Measurements from ENCODE around the gene SLC39A3.

The SLC39A3 gene

DNA sequence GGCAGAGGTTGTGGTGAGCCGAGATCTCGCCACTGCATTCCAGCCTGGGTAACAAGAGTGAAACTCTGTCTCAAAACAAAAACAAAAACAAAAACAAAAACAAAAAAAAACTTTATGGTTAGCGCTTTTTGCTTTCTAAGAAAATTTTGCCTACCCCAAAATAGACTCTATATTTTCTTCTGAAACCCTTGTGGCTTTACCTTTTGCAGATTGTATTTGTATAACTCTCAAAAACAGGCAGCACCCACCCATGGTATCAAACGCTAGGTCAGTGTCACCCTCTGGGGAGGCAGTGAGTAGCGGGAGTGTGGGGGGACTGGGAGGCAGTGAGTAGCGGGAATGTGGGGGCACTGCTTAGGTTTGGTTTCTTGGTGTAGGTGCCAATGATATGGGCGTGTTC is 7.5 kb upstream of the SLC39A3 start:
- no peak for DNase-seq (ENCODE audit: low read depth)

DNA sequence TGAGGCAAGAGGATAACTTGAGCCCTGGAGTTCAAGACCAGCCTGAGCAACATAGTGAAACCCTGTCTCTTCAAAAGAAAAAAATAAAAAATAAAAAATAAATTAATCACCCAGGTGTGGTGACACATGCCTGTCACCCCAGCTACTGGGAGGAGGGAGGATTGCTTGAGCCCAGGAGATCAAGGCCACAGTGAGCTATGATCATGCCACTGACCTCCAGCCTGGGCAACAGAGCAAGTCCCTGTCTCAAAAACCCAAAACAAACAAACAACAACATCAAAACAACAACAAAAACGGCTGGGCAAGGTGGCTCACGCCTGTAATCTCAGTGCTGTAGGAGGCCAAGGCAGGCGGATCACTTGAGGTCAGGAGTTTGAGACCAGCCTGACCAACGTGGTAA is 4.3 kb upstream of the SLC39A3 start:
- DNase-seq (ENCODE audit: low read depth) = no peak

DNA sequence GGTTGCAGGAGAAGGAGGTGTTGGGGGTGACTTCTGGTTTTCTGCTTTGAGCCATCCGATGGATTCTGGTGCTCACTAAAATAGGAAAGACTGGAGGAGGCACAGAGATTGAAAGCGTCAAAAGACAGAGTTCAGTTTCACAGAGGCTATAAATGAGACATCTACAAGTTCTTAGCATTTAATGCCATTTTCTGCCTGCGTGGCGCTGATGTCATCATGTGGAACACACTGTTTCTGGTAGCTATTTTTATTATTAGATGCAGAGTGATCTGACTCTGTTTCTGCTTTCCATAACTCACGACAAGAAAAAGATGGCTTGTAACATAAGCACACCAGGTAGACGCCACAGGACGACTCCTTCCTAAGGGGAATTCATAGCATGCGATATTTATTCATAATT is 3.3 kb upstream of the SLC39A3 start:
- DNase-seq (ENCODE audit: low read depth) = no peak

DNA sequence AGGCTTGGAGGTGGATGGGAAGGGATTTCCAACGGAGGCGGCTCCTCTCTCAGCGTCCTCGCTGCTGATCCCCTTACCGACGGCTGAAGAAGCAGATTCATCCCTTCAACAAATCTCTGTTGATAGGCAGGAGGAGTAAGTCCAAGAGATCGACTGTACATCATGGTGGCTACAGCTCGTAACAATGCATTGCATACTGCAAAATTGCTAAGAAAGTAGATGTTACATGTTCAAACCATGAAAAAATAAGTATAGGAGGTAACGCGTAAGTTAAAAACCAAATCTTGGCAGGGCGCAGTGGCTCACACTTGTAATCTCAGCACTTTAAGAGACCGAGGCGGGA is 468 bp upstream of the SLC39A3 start:
- no peak for DNase-seq (ENCODE audit: low read depth)

DNA sequence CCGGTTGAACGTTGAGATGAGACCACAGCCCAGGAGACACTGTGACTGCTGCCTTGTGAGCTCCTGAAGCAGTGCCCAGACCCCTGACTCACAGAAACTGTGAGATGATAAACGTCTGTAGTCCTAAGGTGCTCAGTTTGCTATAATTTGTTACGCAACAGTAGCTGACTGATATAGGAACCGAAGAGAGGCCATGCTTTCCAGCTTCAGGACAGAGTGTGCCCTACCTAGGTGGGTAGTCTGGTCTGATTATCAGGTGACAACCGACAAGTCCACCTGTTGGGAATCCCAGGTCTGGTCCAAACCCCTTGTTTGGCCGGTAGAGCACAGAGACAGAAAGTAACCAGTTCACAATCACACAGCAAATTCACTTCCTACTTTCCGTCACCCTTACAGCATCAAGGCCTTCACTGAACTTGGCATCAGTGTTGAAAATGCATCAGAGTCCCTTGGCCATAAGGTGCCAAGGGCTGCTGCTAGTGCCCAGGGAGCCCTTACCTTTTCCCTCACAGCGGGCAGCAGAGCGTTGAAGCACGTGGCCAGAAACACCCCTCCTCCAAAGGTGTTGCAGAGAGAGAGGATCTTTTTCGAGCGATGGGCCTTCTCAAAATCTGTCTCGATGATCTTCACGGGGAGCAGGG is 3.1 kb downstream of the SLC39A3 start:
- DNase-seq (ENCODE audit: low read depth) = no peak

DNA sequence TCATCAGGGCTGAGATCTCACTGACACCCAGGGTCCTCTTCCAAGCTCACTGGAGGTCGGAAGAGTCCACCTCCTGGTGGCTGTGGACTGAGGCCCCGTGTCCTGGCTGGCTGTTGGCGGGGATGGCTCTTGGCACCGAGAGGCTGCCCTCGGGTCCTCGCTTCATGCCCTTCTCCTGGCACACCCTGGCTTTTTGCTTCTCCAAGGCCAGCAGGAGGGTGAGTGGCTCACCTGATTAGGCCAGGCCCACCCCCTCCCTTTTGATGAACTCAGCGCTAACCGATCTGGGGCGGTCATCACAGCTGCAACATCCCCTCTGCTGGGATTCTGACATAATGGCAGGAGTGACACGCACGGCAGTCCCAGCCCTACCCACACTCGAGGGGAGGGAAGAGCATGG is 4.4 kb downstream of the SLC39A3 start:
- DNase-seq (ENCODE audit: low read depth) = no peak

DNA sequence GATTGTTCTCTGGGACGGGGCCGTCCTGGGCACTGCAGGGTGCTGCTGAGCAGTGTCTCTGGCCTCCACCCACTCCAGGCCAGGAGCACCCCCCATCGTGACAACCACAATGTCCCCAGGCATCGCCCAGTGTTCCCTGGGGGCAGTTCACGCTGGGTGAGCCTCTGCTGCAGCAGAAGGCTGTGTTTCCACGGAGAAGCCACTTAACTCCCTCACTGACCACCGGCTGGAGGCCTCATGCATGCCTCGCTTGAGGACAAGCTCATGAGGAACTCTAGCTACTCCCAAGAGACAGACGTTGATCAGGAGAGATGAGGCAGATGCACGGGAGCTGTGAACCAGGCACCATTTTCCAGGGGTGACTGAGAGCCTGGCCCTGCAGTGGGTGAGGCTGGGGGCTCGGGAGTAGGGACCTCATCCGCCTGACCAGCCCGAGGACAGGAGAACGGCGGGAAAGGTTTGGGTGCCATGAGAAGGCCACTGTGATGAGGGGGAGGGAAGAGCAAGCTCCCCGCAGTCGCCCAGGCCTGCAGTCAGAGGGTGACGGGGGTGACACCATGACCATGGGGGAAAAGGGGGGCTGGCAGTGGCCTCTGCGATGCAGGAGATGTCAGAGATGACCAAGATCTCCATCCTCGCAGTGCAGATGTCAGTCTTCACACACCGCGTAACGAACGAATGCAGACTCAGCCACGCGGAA is 5.1 kb downstream of the SLC39A3 start:
- no peak for DNase-seq (ENCODE audit: low read depth)

DNA sequence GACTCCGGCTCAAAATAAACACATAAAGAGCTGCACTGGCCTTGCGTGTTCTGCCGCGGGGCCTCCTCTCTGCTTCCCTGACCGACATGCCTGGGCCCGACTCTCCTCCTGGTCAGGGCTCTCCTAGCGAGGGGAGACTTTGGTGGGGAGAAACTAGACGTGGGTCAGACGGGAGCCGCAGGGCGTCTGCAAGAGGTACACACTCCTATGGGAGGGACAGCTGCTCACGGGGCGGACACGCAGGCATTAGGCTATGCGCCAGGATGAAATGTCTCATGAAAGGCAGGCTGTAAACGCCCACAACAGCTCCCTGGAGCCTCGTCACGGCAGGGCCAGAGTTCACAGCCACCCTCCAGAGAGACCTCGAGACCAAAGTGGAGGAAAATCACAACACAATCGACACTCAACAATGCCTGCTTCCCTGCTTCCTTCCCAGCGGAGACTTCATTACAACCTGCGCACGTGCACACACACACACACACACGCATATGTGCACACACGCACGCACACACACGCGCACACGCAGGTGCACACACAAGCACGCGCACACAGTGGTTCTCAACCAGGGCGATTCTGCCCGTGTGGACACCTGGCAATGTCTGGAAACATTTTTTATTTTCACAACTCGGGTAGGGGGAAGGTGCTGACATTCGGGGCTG is 5.8 kb downstream of the SLC39A3 start:
- no peak for DNase-seq (ENCODE audit: low read depth)

DNA sequence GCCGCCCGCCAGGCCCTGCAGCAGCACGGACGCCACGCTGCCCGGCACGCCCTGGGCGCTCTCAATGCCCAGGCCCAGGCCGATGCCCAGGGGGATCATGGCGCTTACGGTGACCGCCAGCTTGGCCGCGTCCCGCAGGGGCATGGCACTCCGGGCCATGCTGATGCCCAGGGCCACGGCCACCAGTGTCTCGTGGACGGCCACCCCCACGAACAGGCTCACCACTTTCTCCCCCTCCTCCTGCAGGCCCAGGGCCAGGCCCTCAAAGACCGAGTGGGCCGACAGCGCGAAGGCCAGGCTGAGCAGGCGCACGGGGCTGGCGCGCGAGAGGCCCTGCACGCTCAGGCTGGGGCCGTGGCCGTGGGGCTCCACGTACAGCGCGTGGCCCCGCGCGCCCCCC is 6.9 kb downstream of the SLC39A3 start:
- no peak for DNase-seq (ENCODE audit: low read depth)

DNA sequence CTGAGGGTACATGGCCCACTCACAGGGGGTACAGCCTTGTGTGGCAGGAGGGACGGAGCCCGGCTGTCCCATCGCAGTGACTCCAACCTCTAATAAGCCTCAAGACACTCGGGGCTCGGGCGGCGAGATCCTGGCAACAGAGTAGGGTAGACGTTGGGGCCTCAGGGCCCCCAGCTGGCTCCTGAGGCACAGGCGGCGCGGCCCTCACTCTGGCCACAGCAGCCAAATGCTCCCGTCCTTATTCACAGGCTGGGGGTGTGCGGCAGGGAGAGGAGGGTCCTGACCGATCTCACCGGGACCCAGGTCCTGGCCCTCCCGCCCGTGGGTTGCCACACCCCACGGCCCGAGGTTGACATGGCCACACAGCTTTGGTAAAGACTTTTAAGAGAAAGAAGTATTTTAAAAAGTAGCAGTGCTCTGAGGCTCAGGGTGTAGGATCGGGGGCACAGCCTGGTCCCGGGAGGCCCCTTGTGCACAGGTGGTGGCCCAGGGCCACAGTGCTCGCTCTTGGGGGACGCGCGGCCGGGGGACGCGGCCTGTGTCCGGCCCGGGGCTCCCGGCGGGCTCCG is 7.6 kb downstream of the SLC39A3 start:
- no peak for DNase-seq (ENCODE audit: low read depth)

DNA sequence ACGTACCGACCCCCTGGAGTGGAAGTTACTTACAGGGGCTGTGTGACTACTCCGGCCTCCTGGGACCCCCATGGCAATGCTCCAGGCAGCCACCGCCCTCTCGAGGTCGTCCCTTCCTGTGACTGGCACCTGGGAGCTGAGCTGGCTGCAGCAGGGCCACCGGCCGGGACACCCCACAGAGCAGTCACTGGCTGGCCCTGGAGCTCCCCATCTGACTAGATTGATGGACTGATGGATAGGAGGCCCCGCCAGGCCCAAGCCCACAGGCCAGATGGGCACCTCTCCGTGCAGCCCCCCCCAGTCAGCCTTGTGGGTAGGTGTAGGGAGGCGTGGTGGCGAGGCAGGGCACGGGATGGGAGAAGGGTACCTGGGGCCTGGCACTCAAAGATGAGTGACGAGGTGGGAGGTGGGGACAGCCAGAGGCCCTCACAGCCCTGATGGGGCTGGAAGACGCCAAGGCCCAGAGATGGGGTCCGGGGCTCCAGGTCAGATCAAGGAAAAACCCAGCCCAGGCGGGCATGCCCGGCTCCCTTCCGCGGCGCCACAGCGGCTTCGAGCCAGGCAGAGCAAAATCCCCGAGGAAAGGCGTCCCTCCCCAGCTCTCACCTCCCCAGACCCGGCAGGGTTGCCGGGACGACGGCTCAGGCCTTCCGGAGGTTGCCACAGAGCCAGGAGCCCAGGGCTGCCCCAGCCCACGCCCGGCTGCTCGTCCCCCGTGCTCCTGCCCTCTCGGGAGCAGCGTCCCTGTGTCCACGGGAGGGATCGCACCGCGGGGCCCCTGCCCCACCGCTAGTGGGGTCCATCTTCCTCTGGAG is 8.4 kb downstream of the SLC39A3 start:
- no peak for DNase-seq (ENCODE audit: low read depth)

DNA sequence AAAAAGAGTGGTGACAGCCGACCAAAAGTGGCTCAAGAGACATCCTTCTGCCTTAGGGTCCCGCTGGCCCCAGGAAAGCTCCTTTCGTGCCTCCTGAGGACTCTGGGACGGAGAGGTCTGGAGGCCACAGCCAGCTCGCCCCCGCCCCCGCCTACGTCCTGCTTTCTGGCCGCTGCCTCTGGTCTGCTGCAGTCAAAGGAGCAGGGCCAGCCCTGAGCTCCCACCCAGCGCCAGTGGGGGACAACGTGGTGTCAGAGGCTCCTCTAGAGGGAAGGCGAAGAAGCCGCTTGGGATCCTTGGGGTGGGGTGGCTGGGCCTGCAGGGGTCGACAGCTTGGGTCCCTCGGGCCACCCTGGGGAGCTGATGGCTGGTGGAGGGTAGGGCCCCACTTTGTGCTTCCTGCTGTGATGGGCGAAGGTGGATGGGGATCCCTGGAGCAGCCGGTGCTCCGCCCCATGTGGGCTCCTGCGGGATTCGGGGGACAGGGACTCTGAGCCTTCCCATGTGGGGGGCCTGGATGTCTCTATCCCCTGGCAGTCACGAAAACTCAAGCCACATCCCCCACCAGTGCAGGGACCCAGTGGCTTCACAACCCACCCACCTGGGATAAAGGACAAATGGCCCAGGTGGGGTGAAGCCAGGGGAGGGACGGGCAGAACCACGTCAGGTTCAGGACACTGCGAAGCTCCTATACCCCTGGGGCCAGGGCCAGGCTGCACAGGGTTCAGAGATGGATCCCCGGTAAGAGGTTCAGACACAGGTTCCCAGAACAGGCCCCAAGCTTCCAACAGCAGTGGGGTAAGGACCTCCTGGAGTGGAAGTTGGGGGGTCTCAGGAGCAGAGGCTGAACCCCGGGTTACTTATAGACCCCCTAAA is 9.6 kb downstream of the SLC39A3 start:
- DNase-seq (ENCODE audit: low read depth) = no peak

DNA sequence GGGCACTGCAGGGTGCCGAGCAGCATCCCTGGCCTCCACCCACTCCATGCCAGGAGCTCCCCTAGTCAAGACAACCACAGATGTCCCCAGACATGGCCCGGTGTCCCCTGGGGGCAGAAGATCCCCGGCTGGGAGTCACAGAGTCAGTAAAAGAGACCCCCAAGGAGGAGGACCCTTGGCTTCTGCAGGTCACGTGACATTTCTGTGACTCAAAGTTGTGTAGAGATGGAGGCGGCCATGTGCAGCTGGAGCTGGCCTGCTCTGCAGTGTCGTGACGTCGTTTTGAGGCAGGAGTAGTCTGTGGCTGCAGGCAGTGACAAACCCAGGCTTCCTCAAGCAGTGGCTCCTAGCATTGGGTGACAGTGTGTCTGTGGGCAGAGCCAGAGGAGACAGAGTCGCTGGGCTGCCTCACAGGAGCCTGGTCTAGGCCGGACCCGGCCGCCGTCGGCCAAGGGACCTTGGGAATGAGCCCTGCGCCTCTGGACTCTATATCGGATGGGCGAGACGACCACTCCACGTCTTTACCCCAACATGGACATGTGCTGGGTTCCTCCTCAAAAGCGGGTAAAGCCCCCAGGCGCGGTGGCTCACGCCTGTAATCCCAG is 10.9 kb downstream of the SLC39A3 start:
- no peak for DNase-seq (ENCODE audit: low read depth)

DNA sequence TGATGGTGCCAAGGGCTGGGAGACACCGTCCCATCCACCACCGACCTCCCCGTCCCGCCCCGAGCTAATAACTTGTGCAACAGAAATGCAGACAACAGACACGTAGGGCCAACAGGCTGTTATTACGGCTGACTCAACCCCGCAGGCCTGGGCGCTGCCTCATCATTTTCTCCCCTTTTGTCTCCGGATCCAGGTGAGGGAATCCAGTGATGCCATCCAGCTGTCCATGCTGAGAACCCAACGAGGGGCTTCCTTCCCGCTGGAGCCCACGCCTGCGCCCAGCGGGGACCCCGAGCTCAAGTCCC is 12.2 kb downstream of the SLC39A3 start:
- no peak for DNase-seq (ENCODE audit: low read depth)

DNA sequence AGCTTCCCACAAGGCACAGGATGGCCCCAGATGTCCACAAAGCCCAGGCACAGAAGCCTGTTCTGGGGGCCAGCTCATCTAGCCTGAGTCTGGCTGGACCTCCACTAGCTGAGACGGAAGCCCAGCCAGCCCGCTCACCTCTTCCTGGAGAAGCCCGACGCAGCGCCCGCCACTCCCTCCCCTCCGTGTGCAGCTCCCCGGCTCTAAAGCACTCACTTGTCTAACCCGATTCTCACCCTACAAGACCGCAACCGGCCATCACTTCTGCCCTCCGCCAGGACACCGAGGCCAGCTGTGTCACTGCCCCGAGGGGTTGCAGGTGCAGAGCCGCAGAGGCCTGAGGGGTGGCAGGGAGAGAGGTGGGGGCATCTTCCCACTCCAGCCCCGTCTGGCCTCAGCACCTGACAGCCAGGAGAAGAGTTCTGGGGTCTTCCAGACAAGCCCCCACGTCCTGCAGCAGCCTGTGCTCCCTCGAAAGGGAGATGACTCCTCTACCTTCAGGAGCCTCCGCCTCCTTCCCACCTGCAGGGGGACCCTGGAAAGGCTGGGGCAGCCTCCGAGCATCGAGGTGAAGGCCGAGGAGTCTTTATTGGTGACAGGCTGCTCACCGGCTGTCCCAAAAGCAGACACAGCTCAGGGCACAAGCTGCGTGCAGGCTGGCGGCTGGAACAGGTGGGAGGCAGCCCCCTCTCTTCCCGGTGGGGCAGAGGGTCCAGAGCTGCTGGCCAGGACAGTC is 12.7 kb downstream of the SLC39A3 start:
- no peak for DNase-seq (ENCODE audit: low read depth)

DNA sequence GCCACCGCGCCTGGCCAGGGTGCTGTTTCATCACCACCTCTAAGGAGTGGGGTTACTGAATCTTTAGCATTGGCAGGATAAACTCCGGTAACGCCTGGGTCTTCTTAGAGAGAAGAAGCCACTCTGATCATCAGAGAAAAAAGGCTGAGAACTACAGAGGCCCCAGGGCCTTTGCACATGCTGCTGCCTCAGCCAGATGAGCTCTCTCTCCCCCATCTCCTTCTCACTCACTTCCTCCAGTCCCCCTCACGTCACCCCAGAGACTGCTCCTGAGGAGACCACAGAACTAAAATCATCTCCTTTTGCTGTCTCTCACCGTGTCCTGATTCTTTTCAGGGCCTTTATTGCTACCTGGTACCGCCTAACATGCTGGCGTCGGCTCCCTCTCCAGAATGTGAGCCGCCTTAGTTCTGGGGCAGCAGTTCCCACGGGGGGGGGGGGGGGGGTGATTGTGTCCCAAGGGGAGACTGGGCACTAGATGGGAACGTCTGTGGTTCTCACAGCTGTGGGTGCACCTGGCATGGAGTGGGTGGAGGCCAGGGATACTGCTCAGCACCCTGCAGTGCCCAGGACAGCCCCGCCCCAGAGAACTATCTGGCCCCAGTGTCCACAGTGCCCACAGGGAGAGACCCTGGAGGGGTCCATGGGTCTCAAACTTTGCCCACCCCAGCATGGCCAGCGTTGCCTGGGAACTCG is 13.5 kb downstream of the SLC39A3 start:
- no peak for DNase-seq (ENCODE audit: low read depth)

DNA sequence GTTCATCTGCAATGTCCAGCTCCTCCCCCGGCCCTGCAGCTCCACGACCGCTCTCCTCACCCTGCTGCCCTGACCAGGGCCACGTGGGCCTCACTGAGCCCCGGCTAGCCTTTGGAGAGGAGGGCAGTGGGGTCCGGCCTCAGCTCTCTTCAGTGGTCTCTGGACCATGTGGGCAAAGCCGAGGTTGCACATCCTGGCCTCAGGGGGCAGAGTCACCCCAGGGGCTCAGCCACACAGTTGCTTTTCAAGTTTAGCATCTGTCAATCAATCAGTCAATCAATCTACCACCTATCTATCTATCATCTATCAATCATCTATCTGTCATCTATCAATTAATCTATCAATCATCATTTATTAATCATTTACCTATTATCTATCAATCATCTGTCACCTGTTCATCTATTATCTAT is 15.7 kb downstream of the SLC39A3 start:
- DNase-seq (ENCODE audit: low read depth) = no peak

DNA sequence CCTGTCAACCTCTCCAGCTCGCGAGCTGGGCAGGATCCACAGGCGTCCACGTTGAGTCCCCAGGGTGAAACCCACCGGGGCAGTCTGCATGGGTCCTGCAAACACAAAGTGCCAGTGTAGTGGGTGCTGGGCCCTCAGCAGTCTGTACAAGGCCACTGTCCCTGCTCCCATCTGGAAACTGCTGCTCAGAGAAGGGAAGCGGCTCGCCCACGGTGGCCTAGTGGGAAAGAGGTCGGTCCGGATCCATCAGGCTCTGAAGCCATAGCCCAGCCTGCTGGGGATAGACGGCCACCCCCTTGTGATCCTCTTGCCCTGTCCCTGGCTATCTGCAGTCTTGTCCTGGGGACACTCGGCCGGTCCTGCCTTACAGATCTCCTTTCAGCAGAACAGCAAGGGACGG is 16.1 kb downstream of the SLC39A3 start:
- no peak for DNase-seq (ENCODE audit: low read depth)

DNA sequence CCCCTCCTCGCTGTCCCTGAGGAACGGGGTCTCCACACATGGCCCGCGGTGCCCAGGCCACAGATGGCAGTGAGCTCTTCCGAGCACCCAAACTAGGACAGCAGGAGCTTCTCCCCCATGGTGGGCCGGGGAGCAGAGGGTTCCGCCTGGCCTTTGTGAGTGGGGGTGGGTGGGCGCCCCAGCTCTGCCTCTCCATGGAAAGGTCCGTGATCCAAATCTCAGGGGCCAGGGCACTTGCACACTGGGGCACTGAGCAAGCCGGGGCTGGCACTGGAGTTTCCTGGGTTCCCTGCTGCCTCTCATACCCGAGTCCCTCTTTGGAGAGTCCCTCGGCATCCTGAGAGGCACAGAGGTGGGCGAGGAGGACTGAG is 16.5 kb downstream of the SLC39A3 start:
- no peak for DNase-seq (ENCODE audit: low read depth)

Data from activated T-helper 1 cell treated with Interleukin-2 at 50 U/mL for 16 hours (primary cell).